RKO (cell line): ENCODE measurements around the gene METTL8.
"Not testable (repeated sequence)": the region's sequence is repeated elsewhere in the genome, so short reads cannot be mapped to it uniquely, and the experiment has no call there.

Experiments
- DNase-seq: peaks from one replicate; pipeline ENCODE4 v3.0.0-alpha.2; 2016; ENCODE audit warnings: low spot score

The METTL8 gene

DNA sequence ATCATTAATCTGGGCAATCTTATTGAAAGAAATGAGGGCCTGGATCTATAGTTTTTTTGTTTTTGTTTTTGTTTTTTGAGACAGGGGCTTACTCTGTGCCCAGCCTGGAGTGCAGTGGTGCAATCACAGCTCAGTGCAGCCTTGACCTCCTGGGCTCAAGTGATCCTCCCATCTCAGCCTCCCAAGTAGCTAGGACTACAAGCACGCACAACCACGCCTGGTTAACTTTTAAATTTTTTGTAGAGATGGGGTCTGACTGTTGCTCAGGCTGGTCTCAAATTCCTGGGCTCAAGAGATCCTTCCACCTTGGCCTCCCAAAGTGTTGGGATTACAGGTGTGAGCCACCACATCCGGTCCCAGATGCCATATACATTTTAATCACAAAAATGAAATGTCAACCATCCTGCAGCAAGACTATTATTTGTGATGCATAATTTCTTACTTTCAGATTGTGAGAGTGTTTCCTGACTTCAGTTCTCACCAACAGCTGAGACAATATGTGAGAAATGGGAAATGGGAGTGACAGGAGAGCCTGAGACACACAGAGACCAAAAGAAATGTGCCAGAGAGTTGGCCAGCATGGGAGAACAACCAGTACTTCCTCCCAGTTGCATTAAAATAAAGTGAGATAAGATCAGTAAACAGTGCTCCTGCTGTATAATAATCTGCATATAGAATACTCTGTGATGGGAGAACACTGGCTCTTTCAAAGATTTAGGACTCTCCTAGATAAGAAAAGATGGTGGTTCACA lies 87.6 kb downstream of the METTL8 start:
- DNase-seq, result no peak

DNA sequence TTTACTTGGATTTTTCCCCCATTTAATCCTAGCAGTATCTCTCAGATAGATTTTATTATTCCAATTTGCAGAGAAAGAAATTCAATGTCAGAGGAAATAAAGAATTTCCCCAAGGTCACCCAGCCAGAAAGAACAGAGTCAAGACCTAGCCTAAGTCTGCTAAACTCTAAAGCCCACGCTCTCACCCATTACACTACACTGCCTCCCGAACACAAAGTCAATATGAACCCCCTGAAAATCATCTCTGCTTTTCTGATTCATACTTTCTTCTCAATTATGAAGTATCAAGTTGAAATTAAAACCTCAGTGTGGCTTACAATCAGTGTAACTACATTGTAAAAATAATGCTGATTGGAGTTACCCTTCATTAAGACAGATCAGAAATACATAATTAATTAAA lies 89.6 kb downstream of the METTL8 start:
- DNase-seq, result no peak

DNA sequence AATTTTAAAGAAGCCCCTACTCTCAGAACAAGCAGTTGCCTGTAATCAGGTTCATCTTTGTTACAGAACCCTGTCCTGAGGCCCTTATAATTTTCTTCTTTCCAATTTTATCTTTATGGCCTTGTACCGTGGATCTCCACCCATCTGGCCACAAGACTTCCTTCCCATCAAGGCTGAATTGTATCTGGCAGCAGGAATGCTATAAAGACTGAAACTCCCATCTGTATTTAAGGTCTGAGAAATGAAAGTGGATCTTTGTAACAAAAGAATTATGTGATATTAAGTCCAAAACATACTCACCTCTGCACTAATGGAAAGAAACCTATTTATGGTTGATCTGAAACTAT lies 91.8 kb downstream of the METTL8 start:
- no peak for DNase-seq

DNA sequence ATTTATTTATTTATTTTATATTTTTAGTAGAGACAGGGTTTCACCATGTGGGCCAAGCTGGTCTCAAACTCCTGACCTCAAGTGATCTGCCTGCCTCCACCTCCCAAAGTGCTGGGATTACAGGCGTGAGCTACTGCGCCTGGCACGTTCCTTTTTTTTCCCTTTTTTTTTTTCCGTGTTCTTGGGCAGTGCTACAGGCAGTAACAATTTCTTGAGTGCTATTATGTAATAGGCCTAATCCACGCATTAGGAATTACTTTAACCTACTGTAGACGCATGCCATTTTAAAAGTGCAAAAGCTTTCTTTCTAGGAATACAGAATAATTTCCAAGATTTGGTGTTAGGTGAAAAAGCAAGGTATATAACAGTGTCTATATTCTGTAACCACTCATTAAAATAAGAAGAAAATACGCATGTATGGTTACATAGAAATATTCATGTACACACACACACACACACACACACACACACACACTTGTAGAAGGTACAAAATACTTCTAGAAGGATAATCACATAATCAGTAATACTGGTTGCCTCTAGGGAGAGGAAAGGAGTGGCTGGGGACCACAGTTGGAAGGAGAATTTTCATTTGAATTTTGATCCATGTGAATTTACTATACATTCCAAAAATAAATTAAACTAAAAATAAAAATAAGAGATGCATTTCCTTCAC lies 92.3 kb downstream of the METTL8 start:
- no peak for DNase-seq

DNA sequence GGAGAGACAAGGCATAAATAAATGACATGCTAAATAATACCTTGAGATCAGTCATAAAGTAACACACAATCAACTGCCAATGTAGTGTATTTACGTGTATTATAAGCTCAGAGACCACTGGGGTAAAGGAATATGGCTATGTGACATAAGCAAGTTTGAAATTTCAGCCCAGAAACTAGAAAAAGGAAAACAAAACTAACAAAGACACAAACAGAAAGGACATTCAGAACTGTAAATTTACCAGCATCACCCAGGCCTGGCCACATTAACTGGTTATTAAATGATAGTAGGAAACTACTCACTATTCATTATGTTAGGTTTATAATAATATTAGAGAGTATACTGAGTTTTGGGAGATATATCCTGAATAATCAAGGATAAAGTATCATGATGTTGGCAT lies 98.8 kb downstream of the METTL8 start:
- no peak for DNase-seq

DNA sequence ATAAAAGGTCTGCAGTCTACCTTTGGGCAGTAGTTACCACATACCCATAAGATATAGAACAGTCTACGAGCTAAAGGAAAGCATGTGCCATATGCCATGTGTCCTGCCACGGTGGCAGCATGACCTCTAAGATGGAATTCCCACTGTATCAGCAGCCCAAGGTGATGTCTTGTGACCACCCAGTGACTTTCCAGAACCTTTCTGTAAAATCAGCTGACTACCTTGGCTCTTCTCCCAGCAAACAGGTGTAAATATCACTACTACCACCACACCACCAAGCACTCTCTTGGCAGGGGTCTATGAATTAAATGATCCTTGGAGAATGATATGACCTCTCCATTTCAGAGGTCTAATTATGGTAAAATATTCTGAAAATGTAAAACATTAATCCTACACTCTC lies 99.6 kb downstream of the METTL8 start:
- DNase-seq, result no peak

DNA sequence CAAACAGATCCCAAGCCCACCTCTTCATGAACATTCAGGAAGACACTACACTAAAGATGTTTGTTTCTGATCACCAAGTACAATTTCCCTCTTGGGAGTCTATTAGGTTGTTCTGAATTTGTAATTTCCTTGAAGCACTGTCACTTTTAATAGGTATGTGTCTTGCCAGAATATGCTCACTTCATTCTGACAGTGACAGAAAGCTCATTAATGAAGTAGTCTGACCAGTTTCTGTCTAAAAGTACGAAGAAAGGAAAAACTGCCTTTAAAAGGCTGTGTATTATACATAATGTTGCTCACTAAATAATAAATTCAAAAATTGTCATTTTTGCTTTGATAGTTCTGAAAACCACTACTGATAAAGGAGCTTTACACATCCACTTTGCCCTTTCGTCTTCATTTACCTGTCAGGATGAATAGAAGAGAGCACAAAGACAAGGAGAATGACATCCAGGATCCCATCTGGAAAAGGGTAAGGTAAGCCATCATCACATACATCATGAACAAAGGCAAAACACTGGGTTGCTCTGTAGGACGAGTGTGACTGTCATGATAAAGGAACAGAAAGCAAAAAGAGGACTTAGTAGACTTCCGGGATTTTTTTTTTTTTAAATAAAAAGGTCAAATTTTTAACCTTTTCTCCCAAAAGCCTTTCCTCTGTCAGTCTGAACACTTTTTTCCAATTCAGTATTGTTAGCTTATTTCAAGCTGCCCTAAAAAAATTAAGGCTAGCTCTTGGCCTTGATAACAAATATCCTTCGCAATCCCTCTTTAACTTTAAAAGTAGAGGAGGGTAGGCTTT lies 103.4 kb downstream of the METTL8 start:
- no peak for DNase-seq

DNA sequence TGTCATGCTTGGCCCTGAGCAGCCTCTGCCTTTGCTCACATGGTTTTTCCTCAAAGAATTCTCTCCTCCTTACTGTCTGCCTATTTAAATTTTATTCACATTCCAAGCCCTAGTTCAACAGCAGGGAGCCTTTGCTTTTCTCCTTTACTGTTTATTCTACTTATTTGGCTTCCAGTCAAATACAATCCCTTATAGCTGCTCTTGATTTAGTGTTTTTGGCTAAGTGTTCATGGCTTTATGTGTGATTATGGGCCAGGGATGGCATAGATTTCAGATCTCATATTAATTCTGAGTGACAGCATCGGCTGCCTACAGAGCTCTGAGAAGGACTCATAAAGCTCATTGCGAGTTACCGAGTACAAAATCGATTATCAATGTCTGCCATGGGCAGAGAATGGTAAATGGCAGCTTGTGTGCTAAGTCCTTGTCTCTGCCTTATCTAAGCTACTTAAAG lies 106.7 kb downstream of the METTL8 start:
- DNase-seq, result no peak

DNA sequence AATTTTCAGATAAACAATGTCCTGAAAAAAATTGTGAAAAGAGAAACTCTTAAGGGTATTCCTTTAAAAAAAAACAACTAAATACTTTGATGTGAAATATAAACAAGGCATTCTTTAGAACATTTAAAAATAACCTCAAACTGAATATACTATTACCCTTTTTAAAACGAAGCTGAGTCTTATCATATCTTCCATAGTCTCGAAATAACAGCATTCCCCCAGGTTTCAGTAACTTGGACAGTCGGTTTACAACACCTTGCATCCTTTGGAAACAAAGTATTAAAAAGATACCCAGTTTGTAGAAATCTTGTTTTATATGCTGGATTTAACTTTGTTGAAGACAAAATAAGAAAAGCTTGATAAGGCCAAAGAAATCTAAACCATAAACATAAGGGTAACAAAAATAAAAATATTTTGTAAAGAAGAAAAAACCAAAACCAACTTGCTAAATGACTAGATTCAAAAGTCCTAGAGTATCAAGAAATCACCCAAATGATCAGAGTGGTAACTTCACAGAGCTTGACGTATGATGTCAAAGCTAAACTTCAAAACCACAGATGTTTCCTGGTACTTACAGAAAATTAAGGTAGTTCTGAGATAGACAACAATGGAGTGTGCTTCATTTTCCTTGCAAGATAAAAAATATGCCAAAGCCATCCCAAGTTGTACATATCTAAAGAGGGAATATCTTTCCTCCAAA lies 107.8 kb downstream of the METTL8 start:
- no peak for DNase-seq

DNA sequence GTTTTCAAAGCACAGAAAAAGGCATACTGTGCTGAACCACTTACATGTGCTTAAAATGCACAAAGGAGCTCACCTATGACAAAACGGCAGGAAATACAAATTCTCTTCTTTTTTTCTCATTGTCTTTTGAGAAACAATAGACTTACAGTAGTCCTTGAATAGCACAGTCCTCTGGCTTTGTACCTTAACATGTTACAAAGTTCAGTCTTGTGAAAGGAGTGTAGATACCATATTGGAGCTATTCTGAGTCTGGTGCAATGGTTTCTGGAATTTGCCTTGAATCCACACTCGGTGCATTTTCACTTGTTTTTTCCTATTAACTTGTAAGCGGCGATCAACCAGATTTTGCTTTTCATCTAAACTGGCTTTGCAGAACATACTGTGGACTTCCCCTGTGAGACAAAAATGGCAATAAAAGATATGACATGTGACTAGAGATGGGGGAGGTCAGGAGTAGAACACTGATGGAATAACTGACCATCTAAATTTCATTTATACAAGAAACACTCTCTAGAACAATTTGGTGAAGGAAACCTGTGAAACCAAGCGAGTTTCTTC lies 109.7 kb downstream of the METTL8 start:
- no peak for DNase-seq

DNA sequence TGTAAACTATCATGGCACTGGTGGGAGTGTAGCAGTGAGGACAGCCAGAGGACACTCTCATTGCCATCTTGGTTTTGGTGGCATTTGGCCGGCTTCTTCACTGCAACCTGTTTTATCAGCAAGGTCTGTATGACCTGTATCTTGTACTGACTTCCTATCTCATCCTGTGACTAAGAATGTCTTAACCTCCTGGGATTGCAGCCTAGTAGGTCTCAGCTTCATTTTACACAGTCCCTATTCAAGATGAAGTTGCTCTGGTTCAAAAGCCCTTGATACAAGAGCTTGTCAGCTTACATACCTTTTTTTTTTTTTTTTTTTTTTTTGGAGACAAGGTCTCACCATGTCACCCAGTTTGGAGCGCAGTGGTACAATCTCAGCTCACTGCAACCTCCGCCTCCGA lies 110.9 kb downstream of the METTL8 start:
- no peak for DNase-seq

DNA sequence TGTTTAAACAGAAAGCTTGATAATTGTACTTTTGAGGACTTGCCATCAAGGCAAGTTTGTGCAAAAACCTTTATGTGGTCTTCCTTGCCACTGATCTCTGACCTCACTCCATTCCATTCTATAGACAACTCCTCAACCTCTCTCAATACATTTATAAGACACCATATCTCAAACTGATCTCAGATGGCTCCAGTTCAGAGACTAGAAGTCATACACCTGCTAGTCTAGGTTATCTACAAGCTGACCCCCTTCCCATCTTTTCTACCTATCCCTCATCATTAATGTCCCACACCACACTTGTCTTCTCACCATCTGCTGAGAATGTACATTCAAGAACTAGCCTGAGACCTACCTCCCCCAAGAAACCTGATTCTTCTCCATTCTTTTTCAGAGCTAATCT lies 113.1 kb downstream of the METTL8 start:
- no peak for DNase-seq

DNA sequence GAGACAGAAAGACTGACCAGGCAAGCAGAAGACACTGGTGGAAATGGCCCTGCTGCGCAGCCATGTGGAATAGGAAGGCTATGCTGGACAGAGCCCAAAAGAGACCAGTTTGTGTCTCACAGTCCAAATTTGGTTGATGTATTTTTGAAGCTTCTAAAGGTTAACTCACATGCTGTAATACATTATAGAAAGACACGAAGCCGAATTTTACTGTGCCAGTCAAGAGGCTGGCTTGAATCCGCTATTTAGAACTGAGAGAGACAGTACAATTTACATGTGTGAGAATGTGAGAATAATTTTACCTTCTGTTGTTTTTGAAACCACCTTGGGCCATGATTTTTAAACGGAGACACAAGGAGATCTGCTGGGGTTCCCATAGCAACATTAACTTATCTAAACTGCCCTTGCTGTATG lies 113.6 kb downstream of the METTL8 start:
- no peak for DNase-seq

DNA sequence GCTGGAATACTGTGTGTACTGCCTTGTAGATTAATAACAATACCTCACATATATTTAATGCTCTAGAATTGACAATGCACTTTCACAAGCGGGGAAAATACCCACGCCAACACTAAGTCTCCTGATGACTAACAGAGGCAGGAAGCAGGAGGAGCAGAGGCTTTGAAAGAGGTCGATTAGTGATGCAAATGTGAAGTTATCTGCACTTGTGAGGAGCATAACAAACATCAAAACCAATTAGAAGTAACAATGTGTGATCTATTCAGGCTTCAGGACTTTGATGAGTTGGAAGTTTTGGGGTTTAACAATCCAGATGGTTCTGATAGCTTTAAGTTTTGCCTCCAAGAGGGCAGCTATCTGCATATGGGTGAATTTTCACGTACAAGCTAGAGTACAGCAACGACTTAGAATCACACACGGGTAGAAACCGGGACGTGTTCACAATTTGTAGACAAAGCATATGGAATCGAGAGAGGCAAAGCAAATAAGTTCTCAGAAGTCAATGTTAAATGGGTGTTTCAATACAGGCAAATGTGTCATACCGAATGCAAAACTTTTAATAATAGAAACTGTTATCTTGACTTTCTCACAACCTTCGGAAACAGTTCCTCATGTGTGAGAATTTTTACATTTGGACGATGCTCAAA lies 114.5 kb downstream of the METTL8 start:
- no peak for DNase-seq

DNA sequence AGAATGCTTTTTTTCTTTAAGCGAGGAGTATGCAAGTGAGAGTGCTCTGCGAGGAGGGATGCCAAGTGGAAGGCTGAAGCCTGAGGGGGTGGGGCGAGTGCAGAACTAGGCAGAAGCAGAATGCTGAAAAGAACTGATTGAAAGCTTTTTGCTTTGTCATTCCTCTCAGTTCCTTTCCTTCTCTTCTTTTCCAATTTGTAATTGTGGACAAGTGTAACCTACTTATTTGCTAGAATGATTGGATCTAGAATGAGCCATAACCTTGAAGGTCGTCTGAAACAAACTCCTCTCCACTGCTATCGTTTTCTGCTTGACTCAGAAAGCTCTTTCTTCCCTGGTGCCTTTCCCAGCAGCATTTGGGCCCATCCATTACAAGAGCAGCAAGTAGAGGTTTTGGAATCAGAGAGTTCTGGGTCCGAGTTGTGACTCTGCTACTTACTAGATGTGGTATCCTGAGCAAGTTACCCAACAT lies 115.3 kb downstream of the METTL8 start:
- DNase-seq, result no peak

DNA sequence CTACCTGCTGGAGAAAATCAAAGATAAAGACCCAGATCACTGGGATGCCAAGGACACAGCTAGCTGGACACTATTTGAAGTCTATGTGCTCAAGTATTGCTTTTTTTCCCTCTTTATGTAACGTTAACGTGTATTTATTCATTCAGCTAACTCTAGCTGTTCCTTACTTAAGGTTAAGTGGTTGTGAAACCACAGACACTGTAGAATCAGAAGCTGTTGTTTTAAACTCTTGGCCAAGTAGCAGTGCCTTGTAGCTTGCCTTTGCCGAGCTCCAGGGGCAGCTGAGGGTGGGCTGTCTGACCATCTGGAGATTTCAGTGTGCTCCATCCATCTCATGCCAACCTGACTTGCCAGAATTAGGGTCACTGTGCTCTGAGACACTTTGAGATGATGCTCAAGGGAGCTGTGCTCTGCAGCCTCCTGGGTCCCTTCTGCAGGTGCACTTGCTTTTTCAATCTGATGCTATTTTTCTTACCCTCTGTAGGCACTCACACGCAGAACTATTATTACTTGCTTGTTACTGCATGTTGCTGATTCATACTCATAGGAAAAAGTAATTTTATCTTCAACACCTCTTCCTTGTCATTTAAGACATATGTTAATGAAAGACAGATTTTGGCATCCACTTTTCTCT lies 116.2 kb downstream of the METTL8 start:
- DNase-seq, result no peak

DNA sequence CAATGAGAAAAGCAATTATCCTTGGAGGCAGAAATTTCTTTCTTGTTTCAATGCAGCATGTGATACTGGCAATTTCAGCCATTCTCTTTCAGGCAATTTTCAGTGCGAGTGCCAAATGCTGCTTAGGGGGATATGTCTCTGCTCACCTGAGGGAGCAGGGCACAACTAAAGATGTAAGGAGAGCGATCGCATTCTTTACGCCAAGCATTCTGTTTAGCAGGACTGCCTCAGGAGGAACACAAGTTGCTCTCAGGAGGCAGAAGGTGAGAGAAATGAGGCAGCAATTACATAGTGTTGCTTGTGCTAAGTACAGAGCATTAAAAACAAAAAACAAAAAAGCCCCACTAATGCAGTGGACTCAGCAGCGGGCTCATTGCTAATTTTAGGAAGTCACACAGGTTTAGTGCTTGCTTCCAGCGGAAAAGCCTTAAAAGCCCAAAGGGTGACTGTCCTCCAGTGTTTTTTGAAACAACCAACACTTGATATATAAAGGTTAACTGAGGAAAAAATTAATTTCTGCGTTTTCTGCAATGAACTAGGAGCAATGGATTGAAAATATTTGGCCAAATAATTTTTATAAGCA lies 116.9 kb downstream of the METTL8 start:
- DNase-seq, result no peak

DNA sequence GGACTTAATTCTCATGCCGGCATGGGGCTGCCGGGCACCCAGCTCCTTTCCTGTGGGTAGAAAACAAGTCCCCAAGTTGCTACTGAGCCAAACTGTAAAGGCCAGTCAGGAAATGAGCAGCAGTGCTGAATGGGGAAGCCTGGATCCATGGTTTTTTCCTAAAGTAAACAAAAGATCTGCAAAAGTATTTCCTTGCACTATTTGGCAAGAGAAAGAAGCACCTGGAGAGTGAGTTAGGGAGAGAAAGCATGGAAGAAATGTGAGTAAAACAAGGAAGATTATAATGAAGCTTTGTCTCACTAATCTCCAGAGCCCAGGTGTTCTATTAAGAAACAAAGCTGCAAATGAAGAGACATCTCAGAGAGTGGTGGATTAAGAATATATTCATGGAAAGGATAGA lies 117.6 kb downstream of the METTL8 start:
- DNase-seq, result no peak

DNA sequence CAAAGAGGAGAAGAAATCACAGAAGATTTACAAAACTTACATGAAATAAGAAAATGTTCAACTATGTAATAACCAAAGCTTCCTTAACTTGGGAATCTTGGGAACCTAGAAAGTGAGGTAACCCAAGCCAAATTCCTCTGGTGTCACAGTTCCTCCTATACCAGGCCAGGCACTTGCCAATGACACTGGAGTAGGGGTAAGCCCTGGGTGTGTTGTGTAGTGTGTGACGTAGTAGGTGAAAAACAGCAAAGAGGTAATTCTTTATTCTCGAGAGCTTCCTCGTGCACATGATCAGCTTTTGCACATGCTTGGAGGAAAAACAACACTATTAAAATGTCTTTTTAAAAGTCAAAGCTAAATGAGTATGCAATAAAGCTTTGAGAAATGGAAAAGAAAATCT lies 118.0 kb downstream of the METTL8 start:
- no peak for DNase-seq

DNA sequence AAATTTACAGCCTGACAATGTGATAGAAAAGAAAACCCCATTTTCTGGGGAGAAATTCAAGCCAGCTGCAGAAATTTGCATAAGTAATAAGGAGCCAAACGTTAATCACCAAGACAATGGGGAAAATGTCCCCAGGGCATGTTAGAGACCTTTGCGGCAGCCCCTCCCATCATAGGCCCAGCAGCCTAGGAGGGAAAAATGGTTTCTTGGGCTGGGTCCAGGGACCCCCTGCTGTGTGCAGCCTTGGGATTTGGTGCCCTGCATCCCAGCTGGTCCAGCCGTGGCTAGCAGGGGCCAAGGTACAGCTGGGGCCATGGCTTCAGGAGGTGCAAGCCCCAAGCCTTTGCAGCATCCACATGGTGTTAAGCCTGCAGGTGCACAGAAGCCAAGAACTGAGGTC lies 121.6 kb downstream of the METTL8 start:
- not testable (repeated sequence) for DNase-seq

DNA sequence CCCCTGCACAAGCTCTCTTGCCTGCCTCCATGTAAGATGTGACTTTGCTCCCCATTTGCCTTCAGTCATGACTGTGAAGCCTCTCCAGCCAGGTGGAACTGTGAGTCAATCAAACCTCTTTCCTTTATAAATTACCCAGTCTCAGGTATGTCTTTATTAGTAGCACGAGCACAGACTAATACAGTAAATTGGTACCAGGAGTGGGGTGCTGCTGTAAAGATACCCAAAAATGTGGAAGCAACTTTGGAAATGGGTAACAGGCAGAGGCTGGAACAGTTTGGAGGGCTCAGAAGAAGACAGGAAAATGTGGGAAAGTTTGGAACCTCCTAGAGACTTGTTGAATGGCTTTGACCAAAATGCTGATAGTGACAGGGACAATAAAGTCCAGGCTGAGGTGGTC lies 122.2 kb downstream of the METTL8 start:
- DNase-seq, result not testable (repeated sequence)
